ENCODE results near the gene FAM170B. TPM values are rescaled to one million over a fixed set of nuclear protein-coding genes. Genes with fewer than 3 reads are reported as not detected.

FAM170B gene
- total RNA-seq, 4 donors from 2014 or later, result not detected

DNA sequence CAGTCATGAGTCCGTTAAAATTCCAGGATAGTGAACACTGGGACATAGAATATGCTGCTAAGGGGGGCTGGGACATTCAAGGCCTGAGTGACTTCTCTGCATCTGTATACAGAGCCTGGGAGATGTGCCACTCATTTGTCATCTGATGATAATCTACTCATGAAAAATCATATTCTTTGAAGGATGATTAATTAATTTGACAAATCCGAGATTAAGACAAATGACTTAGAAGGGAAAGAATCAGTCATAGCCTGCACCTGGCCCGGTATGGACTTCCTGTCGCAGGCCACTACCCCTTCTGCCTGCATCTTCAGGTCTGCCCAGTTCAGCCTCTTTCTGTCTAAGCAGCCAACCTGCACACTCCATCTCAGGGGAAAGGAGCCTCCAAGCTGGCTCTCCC, 18.8 kb upstream of the FAM170B start:
- TF ChIP-seq POLR2A (IDR thresholded peaks at IDR 0.05) (no peak), CTCF (IDR thresholded peaks at IDR 0.05) (no peak)
- H3K27ac ChIP-seq, result no peak overlapping the region
- intact Hi-C loops (cut with DNase I), result no loop called here
- peaks cover 0 to 7% (median 7%) of the 10 kb centered on the region in 3 donors for H3K9me3 ChIP-seq
- no peaks in the 10 kb centered on the region for H3K27me3 ChIP-seq
- no peak for DNase-seq
- H3K36me3 ChIP-seq, result no peaks in the 10 kb centered on the region
- no peaks in the 10 kb centered on the region for H3K4me1 ChIP-seq
- H3K4me3 ChIP-seq, result no peak overlapping the region
- 64 to 69% methylated on average over 4 of the region's 4 CpGs for WGBS, 2 donors

DNA sequence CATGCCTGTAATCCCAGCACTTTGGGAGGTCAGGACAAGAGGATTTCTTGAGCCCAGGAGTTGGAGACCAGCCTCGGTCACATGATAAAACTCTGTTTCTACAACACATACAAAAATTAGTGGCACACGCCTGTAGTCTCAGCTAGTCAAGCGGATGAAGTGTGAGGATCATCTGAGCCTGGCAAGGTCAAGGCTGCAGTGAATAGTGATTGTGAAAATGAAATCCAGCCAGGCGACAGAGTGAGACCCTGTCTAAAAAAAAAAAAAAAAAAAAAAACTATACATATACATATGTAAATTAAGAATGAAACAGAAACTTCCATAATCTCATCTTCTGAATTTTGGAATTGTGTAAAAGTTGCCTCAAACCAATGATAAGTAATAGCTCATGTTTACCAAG, 18.2 kb upstream of the FAM170B start:
- Histone ChIP-seq H3K9me3 (peaks cover 0 to 12% (median 7%) of the 10 kb centered on the region in 3 donors), H3K4me1 (no peaks in the 10 kb centered on the region), H3K27ac (no peak overlapping the region), H3K36me3 (no peaks in the 10 kb centered on the region), H3K4me3 (no peak overlapping the region), H3K27me3 (no peaks in the 10 kb centered on the region)
- no peak for DNase-seq
- WGBS, 2 donors, result 68 to 93% methylated on average over 4 of the region's 4 CpGs
- no peak for TF ChIP-seq CTCF (IDR thresholded peaks at IDR 0.05)
- intact Hi-C loops (cut with DNase I), result no loop called here

DNA sequence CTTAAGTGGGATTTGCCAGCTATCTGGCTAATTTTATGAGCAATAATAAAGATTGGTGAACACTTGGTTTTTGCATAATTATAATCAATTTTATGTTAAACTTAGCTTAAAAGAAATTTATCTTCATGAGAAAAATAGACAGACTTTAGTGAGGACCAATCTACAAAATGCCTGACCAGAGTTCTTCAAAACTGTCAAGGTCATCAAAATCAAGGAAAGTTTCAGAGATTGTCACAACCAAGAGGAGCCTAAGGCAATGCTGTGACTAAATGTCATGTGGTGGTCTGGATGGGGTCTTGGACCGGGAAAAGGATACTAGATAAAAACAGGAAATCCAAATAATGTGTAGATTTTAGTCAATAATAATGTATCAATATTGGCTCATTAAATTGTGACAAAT, 17.7 kb upstream of the FAM170B start:
- TF ChIP-seq CTCF (IDR thresholded peaks at IDR 0.05) (no peak), POLR2A (IDR thresholded peaks at IDR 0.05) (no peak)
- Histone ChIP-seq H3K4me1 (no peaks in the 10 kb centered on the region), H3K27ac (no peak overlapping the region), H3K4me3 (no peak overlapping the region), H3K9me3 (peaks cover 0 to 14% (median 7%) of the 10 kb centered on the region in 3 donors), H3K27me3 (no peaks in the 10 kb centered on the region), H3K36me3 (no peaks in the 10 kb centered on the region)
- 63 to 75% methylated on average over 1 of the region's 1 CpG for WGBS, 2 donors
- DNase-seq, result no peak
- intact Hi-C loops (cut with DNase I), result no loop called here

- Histone ChIP-seq H3K36me3 (no peaks in the 10 kb centered on the region), H3K27ac (no peak overlapping the region), H3K27me3 (peaks cover 0 to under 1% (median 0%) of the 10 kb centered on the region in 4 donors), H3K4me3 (no peak overlapping the region), H3K9me3 (peaks cover 0 to 14% (median 7%) of the 10 kb centered on the region in 3 donors), H3K4me1 (no peaks in the 10 kb centered on the region)
- WGBS, 2 donors, result 57 to 60% methylated on average over 2 of the region's 2 CpGs
- no peak for DNase-seq
- intact Hi-C loops (cut with DNase I), result no loop called here
- TF ChIP-seq CTCF (IDR thresholded peaks at IDR 0.05), result no peak
- no peak for TF ChIP-seq POLR2A (IDR thresholded peaks at IDR 0.05)
Observed at GRCh38 chr10:49151025-49151445, 17.2 kb upstream of the FAM170B start.

DNA sequence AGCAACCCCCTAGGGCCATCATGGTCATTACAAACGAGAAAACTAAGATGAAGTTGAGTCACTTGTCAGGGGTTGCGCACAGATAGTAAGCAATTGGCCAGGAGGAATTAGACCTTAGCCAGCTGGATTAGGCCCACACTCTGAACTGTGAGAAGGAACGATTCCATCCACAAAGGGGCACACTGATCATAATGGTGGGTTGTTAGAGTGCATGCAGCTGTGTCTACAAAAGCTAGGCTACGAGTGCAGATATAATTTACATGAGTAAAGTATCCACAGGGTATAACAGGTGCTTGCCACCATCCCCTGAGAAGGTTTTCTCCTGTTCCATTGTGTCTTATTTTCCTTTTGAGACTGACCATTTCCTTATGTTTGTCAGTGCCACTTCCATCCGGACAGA, 16.6 kb upstream of the FAM170B start:
- Histone ChIP-seq H3K4me3 (no peak overlapping the region), H3K36me3 (no peaks in the 10 kb centered on the region), H3K4me1 (no peaks in the 10 kb centered on the region), H3K9me3 (peaks cover 0 to 14% (median 7%) of the 10 kb centered on the region in 3 donors), H3K27ac (no peak overlapping the region), H3K27me3 (peaks cover 0 to 7% (median 0%) of the 10 kb centered on the region in 4 donors)
- WGBS, 2 donors, result 44 to 65% methylated on average over 5 of the region's 5 CpGs
- no peak for DNase-seq
- no peak for TF ChIP-seq CTCF (IDR thresholded peaks at IDR 0.05)
- TF ChIP-seq POLR2A (IDR thresholded peaks at IDR 0.05), result no peak
- intact Hi-C loops (cut with DNase I), result no loop called here

Data from esophagus squamous epithelium (tissue), 5 donors.